GM12873 (cell line): ENCODE data around the gene NIPA2.

Experiments
- CTCF ChIP-seq: IDR thresholded peaks from 2 replicates; pipeline ENCODE4 v1.5.1; 2012; ENCODE audit warnings: low read depth, mild to moderate bottlenecking, moderate library complexity, low read length, control low read depth; ENCODE audit not compliant: insufficient read depth; ENCODE audit errors: missing control alignments

The NIPA2 gene

GRCh38 chr15:22863356-22863755 lies 24.9 kb downstream of the NIPA2 start:
- no peak for TF ChIP-seq CTCF

GRCh38 chr15:22866079-22866478 lies 27.6 kb downstream of the NIPA2 start:
- TF ChIP-seq CTCF: no peak

- no peak for TF ChIP-seq CTCF
Measured at GRCh38 chr15:22867886-22868285, 29.4 kb downstream of the NIPA2 start.

- no peak for TF ChIP-seq CTCF
Measured at GRCh38 chr15:22868495-22868894, 30.0 kb downstream of the NIPA2 start.

- no peak for TF ChIP-seq CTCF
Measured at GRCh38 chr15:22868928-22869327, 30.5 kb downstream of the NIPA2 start.

GRCh38 chr15:22869856-22870255 lies 31.4 kb downstream of the NIPA2 start:
- no peak for TF ChIP-seq CTCF

- TF ChIP-seq CTCF: no peak
Measured at GRCh38 chr15:22870865-22871264, 32.4 kb downstream of the NIPA2 start.
